Osteocyte (in vitro differentiated cells): ENCODE results near the gene NFIB. TPM values are rescaled to one million over a fixed set of nuclear protein-coding genes. Genes with fewer than 3 reads are reported as not detected.

ENCODE experiments used
- DNase-seq: peaks from one replicate; pipeline ENCODE4 v3.0.0; 2021; ENCODE audit warnings: mixed read lengths; ENCODE audit not compliant: unreplicated experiment; ENCODE audit errors: extremely low spot score
- H3K27ac Mint-ChIP-seq: one replicate; pipeline ENCODE4 v1.8.0; 2021; ENCODE audit warnings: mild to moderate bottlenecking, mixed read lengths; ENCODE audit not compliant: unreplicated experiment
- H3K27me3 Mint-ChIP-seq: one replicate; pipeline ENCODE4 v1.8.0; 2021; ENCODE audit warnings: mixed read lengths; ENCODE audit not compliant: unreplicated experiment
- H3K36me3 Mint-ChIP-seq: one replicate; pipeline ENCODE4 v1.8.0; 2021; ENCODE audit warnings: mixed read lengths; ENCODE audit not compliant: unreplicated experiment
- H3K4me1 Mint-ChIP-seq: one replicate; pipeline ENCODE4 v1.8.0; 2021; ENCODE audit warnings: mixed read lengths; ENCODE audit not compliant: unreplicated experiment
- H3K4me3 Mint-ChIP-seq: one replicate; pipeline ENCODE4 v1.8.0; 2021; ENCODE audit warnings: mild to moderate bottlenecking, moderate library complexity, mixed read lengths; ENCODE audit not compliant: unreplicated experiment
- H3K9me3 Mint-ChIP-seq: one replicate; pipeline ENCODE4 v1.8.0; 2021; ENCODE audit warnings: mixed read lengths; ENCODE audit not compliant: unreplicated experiment
- total RNA-seq: library from RNA; stranded (reverse); gene quantifications from 2 replicates; pipeline ENCODE4 v1.2.1, GENCODE V29; 2021
- TF ChIP-seq, protein P1 (sequence below): fragments of 200-600 bp; sonication (generic); IDR thresholded peaks from 2 replicates; pipeline ENCODE4 v1.5.0; 2021; ENCODE audit warnings: antibody characterized with exemption, mild to moderate bottlenecking, moderate library complexity

The NFIB gene
- total RNA-seq, 1 donor from 2014 or later, result 36.1 TPM

DNA sequence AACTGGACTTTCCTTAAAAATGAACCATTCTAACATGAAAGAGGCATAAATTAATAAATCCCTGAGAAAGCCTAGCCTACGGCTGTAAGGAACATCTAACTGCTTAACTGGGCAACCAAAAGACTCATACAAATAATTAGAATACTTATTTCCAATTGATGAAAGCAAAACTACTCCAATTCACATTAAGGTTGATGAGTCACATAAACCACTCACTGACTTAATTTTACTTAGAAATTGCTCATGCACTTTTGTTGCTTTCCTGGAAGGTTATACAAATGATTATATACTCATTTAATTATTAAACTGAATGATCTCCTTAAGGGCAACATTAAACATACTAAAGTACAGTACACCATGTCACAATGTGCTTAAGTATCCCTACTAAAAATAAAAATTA is 101.9 kb downstream of the NFIB start:
- Mint-ChIP-seq H3K27ac (no peak overlapping the region), H3K36me3 (peaks cover 2% of the 10 kb centered on the region), H3K4me1 (peaks cover 39% of the 10 kb centered on the region), H3K9me3 (no peaks in the 10 kb centered on the region), H3K27me3 (no peaks in the 10 kb centered on the region), H3K4me3 (no peak overlapping the region)
- TF ChIP-seq, protein P1, sequence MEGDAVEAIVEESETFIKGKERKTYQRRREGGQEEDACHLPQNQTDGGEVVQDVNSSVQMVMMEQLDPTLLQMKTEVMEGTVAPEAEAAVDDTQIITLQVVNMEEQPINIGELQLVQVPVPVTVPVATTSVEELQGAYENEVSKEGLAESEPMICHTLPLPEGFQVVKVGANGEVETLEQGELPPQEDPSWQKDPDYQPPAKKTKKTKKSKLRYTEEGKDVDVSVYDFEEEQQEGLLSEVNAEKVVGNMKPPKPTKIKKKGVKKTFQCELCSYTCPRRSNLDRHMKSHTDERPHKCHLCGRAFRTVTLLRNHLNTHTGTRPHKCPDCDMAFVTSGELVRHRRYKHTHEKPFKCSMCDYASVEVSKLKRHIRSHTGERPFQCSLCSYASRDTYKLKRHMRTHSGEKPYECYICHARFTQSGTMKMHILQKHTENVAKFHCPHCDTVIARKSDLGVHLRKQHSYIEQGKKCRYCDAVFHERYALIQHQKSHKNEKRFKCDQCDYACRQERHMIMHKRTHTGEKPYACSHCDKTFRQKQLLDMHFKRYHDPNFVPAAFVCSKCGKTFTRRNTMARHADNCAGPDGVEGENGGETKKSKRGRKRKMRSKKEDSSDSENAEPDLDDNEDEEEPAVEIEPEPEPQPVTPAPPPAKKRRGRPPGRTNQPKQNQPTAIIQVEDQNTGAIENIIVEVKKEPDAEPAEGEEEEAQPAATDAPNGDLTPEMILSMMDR, result no peak
- DNase-seq, result no peak

DNA sequence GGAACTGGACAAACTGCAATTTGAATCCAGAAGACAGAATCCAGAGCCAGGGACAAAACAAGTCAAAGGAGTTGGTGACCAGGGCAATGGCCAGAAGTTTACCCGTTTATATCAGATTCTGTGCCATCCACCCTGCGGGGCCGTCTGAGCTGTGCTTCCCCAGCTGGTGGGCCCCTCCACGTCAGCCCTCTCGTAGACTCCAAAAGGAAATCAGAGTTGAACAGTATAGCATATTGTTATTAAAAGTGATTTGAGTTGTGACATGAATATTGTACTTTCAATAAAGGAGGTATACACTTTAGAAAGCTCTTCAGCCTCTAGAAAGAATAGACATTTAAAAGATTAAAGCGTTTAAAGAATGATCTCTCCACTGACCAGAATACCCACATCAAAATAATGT is 102.4 kb downstream of the NFIB start:
- TF ChIP-seq, protein P1, result no peak
- Mint-ChIP-seq H3K27ac (no peak overlapping the region), H3K9me3 (no peaks in the 10 kb centered on the region), H3K36me3 (peaks cover 2% of the 10 kb centered on the region), H3K4me3 (no peak overlapping the region), H3K4me1 (peaks cover 37% of the 10 kb centered on the region), H3K27me3 (no peaks in the 10 kb centered on the region)
- no peak for DNase-seq

DNA sequence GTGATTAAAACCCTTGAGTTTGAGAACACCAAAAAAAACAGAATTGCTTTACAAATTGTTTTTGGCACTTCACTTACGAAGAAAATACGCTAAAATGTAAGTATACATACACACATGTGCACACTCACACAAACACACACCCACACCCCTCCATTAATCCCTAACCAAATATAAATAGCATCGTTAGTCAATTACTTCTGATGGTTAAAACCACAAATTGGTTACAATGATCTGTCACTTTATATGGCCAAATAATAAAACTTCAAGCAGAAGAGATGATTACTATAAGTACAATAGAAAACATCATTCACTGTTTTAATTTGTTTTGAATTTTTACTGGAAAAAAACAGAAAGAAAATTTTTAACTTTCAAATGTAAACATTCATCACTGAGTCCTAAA is 103.5 kb downstream of the NFIB start:
- Mint-ChIP-seq H3K27me3 (no peaks in the 10 kb centered on the region), H3K36me3 (peaks cover 2% of the 10 kb centered on the region), H3K27ac (no peak overlapping the region), H3K9me3 (no peaks in the 10 kb centered on the region), H3K4me1 (peaks cover 42% of the 10 kb centered on the region), H3K4me3 (no peak overlapping the region)
- DNase-seq, result no peak
- TF ChIP-seq, protein P1, result no peak

DNA sequence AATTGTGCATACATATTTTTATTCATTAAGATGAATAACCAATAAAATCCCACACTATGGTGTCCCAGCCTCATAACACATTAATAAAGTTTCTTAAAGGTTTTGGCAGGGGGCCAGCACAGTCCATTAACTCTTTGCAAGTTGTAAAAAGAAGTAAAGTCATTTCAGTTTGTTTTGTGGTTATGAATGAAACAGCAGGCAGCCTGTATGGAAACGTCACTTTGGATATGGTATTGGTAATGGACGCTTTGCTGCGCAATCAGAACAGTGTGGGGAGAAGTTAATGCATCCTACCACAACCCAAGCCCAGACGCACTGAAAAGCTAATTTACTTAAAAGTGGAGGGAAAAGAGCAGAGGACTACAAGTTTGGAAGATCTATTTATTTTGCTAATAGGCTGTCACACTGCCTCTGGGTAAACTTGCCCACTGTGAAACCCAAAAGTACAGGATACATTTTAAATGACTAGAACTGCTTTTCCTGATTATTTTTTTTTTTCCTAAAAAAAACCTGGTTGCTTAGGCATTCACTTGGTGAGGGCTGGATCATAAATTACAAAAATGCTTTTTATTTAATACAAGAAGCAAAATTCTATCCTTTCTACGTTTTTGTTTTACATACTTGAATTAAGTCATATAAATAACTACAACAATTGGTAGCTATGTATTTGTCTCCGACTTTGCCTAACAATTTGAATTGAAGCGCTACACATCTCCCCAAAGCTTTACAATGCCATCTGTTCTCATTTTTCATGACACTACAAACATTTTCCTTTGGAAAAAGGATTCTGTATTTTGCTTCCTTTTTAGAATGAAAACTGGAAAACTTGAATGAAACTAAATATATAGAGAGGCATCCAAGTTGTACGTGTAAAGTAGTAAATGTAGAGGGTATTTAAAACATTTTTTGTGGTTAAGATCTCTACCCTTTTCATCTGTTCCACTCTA is 104.3 kb downstream of the NFIB start:
- Mint-ChIP-seq H3K27me3 (no peaks in the 10 kb centered on the region), H3K9me3 (no peaks in the 10 kb centered on the region), H3K4me1 (peaks cover 41% of the 10 kb centered on the region), H3K36me3 (peaks cover 2% of the 10 kb centered on the region), H3K4me3 (no peak overlapping the region), H3K27ac (no peak overlapping the region)
- no peak for DNase-seq
- TF ChIP-seq, protein P1, result no peak

DNA sequence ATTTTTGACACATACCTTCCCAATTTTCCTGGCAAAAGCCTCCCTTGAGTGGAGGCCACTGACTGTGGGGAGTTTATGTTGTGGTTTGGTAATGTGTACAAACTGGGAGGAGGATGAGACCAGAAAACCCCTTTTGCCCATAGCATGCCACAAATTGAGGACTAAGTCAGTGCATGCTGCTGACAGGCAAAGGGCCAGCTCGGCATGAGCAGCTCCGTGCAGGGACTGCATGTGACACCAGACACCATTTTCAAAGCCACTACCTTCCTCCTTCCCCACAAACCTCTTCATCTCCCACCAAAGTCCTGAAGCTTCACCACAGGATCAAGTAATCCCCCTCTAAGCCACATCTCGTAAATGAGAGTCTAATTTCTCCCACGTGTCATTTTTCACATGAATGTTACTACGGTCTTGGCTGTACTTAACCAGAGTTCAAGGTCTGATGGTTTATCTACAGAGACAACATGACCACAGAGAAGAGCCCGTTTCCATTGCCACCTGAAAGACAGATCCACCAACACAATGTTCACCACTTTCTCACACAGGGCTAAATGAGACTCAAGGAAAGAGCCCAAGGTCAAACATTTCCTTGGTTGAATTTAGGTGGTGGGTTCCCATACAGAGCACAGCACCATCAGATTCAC is 106.5 kb downstream of the NFIB start:
- peaks cover 2% of the 10 kb centered on the region for H3K36me3 Mint-ChIP-seq
- no peaks in the 10 kb centered on the region for H3K27me3 Mint-ChIP-seq
- H3K27ac Mint-ChIP-seq, result no peak overlapping the region
- TF ChIP-seq, protein P1, result no peak
- H3K9me3 Mint-ChIP-seq, result no peaks in the 10 kb centered on the region
- H3K4me1 Mint-ChIP-seq, result peaks cover 44% of the 10 kb centered on the region
- H3K4me3 Mint-ChIP-seq, result no peak overlapping the region
- DNase-seq, result no peak
